A549 (cell line): ENCODE measurements around the gene INTS7.

Experiments
- EP300 ChIP-seq, 2 experiments: fragments of >200 bp; sonication (Bioruptor Twin); formaldehyde crosslinking; IDR thresholded peaks; 2 replicates in 1 of 2; 3 replicates in 1 of 2; pipeline ENCODE4 v1.6.1; 2016 to 2017
- POLR2A ChIP-seq: IDR thresholded peaks from 2 replicates; pipeline ENCODE4 v1.6.1; 2012; ENCODE audit warnings: mild to moderate bottlenecking, low read length
- TF ChIP-seq, protein P1 (sequence below): fragments of >200 bp; sonication (Bioruptor Twin); formaldehyde crosslinking; IDR thresholded peaks from 3 replicates; pipeline ENCODE4 v1.6.1; 2016
- TF ChIP-seq, protein P2 (sequence below): fragments of >200 bp; sonication (Bioruptor Twin); formaldehyde crosslinking; IDR thresholded peaks from 3 replicates; pipeline ENCODE4 v1.5.1; 2016
- TF ChIP-seq, protein P3 (sequence below): IDR thresholded peaks from 2 replicates; pipeline ENCODE4 v1.6.1; 2012; ENCODE audit warnings: low read depth, borderline replicate concordance
- TF ChIP-seq, protein P4 (sequence below): fragments of 200-600 bp; sonication (generic); IDR thresholded peaks from 2 replicates; pipeline ENCODE4 v1.6.1; 2016; ENCODE audit warnings: antibody characterized with exemption, mild to moderate bottlenecking, moderate library complexity

DNA sequence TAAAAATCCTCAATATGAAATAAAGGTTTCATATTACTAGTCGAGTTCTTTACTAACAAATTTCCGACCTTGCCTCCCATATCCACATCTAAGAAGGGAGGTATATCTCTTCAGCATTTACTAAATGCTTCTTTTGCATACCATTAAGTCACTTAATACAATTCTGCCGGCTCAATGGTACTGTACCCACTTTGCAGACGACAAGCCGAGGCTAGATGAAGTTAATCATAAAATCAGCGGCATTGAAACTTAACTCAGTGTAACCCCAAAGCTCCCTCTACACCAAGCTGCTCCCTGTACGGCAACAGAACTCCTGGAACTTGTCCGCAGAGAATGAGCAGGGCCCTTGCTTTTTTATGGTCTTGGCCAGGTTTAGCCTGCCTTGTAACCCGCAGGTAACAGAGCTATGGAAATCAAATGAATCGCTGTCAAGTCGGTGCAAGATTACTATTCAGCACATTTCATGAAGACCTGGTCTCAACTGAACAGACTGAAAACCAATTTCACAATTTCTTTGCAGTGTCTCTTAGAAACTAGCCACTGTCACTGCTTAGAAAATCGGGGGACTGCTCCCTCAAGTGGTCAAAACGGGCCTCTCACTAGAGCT lies 738 bp downstream of the INTS7 start:
- no peak for TF ChIP-seq POLR2A
- no peak for TF ChIP-seq EP300 (IDR thresholded peaks at IDR 0.05)
- TF ChIP-seq, protein P1, sequence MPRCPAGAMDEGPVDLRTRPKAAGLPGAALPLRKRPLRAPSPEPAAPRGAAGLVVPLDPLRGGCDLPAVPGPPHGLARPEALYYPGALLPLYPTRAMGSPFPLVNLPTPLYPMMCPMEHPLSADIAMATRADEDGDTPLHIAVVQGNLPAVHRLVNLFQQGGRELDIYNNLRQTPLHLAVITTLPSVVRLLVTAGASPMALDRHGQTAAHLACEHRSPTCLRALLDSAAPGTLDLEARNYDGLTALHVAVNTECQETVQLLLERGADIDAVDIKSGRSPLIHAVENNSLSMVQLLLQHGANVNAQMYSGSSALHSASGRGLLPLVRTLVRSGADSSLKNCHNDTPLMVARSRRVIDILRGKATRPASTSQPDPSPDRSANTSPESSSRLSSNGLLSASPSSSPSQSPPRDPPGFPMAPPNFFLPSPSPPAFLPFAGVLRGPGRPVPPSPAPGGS: no peak
- TF ChIP-seq, protein P2, sequence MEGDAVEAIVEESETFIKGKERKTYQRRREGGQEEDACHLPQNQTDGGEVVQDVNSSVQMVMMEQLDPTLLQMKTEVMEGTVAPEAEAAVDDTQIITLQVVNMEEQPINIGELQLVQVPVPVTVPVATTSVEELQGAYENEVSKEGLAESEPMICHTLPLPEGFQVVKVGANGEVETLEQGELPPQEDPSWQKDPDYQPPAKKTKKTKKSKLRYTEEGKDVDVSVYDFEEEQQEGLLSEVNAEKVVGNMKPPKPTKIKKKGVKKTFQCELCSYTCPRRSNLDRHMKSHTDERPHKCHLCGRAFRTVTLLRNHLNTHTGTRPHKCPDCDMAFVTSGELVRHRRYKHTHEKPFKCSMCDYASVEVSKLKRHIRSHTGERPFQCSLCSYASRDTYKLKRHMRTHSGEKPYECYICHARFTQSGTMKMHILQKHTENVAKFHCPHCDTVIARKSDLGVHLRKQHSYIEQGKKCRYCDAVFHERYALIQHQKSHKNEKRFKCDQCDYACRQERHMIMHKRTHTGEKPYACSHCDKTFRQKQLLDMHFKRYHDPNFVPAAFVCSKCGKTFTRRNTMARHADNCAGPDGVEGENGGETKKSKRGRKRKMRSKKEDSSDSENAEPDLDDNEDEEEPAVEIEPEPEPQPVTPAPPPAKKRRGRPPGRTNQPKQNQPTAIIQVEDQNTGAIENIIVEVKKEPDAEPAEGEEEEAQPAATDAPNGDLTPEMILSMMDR: no peak
- TF ChIP-seq, protein P3, sequence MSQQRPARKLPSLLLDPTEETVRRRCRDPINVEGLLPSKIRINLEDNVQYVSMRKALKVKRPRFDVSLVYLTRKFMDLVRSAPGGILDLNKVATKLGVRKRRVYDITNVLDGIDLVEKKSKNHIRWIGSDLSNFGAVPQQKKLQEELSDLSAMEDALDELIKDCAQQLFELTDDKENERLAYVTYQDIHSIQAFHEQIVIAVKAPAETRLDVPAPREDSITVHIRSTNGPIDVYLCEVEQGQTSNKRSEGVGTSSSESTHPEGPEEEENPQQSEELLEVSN: no peak
- TF ChIP-seq, protein P4, sequence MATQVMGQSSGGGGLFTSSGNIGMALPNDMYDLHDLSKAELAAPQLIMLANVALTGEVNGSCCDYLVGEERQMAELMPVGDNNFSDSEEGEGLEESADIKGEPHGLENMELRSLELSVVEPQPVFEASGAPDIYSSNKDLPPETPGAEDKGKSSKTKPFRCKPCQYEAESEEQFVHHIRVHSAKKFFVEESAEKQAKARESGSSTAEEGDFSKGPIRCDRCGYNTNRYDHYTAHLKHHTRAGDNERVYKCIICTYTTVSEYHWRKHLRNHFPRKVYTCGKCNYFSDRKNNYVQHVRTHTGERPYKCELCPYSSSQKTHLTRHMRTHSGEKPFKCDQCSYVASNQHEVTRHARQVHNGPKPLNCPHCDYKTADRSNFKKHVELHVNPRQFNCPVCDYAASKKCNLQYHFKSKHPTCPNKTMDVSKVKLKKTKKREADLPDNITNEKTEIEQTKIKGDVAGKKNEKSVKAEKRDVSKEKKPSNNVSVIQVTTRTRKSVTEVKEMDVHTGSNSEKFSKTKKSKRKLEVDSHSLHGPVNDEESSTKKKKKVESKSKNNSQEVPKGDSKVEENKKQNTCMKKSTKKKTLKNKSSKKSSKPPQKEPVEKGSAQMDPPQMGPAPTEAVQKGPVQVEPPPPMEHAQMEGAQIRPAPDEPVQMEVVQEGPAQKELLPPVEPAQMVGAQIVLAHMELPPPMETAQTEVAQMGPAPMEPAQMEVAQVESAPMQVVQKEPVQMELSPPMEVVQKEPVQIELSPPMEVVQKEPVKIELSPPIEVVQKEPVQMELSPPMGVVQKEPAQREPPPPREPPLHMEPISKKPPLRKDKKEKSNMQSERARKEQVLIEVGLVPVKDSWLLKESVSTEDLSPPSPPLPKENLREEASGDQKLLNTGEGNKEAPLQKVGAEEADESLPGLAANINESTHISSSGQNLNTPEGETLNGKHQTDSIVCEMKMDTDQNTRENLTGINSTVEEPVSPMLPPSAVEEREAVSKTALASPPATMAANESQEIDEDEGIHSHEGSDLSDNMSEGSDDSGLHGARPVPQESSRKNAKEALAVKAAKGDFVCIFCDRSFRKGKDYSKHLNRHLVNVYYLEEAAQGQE: no peak
